Measurements from ENCODE around the gene CFAP97.

The CFAP97 gene

DNA sequence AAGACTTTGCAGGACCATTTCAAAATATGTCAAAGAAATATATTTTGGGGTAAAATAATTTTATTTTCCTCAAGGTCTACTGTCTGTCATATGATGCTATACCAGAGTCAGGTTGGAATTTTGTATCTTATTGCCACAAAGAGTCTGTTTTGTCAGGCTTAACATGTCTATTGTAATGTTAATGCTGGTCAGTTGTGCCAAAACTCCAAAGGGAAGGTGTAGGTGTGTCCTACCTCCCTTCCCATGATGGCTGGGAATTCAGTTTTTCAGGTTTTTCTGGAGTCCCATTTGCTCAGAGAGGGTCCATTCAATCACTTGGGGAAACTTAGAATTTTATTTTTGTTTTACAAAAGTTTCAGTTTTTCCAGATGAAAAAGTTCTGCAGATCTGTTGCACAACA is 94.1 kb downstream of the CFAP97 start:
- DNase-seq (ENCODE audit: low read depth in 2 of 2) = no peak
